CD14-positive monocyte (primary cell): Measurements from ENCODE around the gene PPP1R16B. TPM values are rescaled to one million over a fixed set of nuclear protein-coding genes. Genes with fewer than 3 reads are reported as not detected.
A peak's percentile ranks its signal among the peaks of the same experiment; 100 is the strongest.

Experiments
- DNase-seq, 3 donors: peaks; one replicate each; pipeline ENCODE4 v3.0.0-alpha.2; 2011 to 2022
- H2AFZ ChIP-seq: 2 replicates; pipeline ENCODE4 v1.6.0; 2012; ENCODE audit warnings: mild to moderate bottlenecking, low read depth, low read length, inconsistent platforms; ENCODE audit not compliant: insufficient read depth, poor library complexity, severe bottlenecking
- H3K27ac ChIP-seq, 2 donors: 1 replicate in 1 of 2; 2 replicates in 1 of 2; pipeline ENCODE4 v1.5.1; 2012 to 2013; ENCODE audit warnings: low read length in 2 of 2, control low read depth in 1 of 2, inconsistent platforms in 1 of 2, low read depth in 1 of 2, mild to moderate bottlenecking in 1 of 2
- H3K27me3 ChIP-seq, 2 donors: one replicate each; pipeline versions ENCODE4 v1.6.0 to v1.6.1; 2011 to 2013; ENCODE audit warnings: low read length in 2 of 2; ENCODE audit not compliant: control insufficient read depth in 2 of 2, insufficient read depth in 2 of 2
- H3K36me3 ChIP-seq, 2 donors: replicated peaks in 1 of 2; 1 replicate in 1 of 2; 2 replicates in 1 of 2; pipeline versions ENCODE4 v1.5.1 to v1.6.1; 2012 to 2013; ENCODE audit warnings: low read length in 2 of 2, control low read depth in 1 of 2, inconsistent platforms in 1 of 2, mild to moderate bottlenecking in 1 of 2; ENCODE audit not compliant: insufficient read depth in 2 of 2, control insufficient read depth in 1 of 2
- H3K4me1 ChIP-seq, 2 donors: 1 replicate in 1 of 2; 2 replicates in 1 of 2; pipeline versions ENCODE4 v1.5.1 to v1.6.1; 2012 to 2013; ENCODE audit warnings: low read length in 2 of 2, control low read depth in 1 of 2, inconsistent platforms in 1 of 2, mild to moderate bottlenecking in 1 of 2, moderate library complexity in 1 of 2; ENCODE audit not compliant: insufficient read depth in 2 of 2, control insufficient read depth in 1 of 2
- H3K4me2 ChIP-seq: replicated peaks from 2 replicates; pipeline ENCODE3; 2012; ENCODE audit warnings: low read length, moderate library complexity, mild to moderate bottlenecking; ENCODE audit not compliant: poor library complexity, severe bottlenecking; ENCODE audit errors: extremely low read depth
- H3K4me3 ChIP-seq, 3 experiments: fragments of 200-600 bp in 1 of 3; sonication (generic) in 1 of 3; replicated peaks in 1 of 3; 1 replicate in 2 of 3; 2 replicates in 1 of 3; pipeline ENCODE4 v1.5.1; 2011 to 2013; ENCODE audit warnings: low read length in 3 of 3, mild to moderate bottlenecking in 3 of 3, control low read depth in 2 of 3, low read depth in 2 of 3, inconsistent platforms in 1 of 3, moderate library complexity in 1 of 3
- H3K79me2 ChIP-seq: 2 replicates; pipeline ENCODE4 v1.6.0; 2012; ENCODE audit warnings: mild to moderate bottlenecking, control low read depth, inconsistent platforms, low read length, moderate library complexity; ENCODE audit not compliant: insufficient read depth
- H3K9ac ChIP-seq: 2 replicates; pipeline ENCODE4 v1.6.0; 2017; ENCODE audit warnings: low read length, mild to moderate bottlenecking; ENCODE audit not compliant: insufficient read depth, poor library complexity, severe bottlenecking
- H3K9me3 ChIP-seq, 2 donors: replicated peaks in 1 of 2; 1 replicate in 1 of 2; 2 replicates in 1 of 2; pipeline versions ENCODE4 v1.5.1 to v1.6.1; 2012 to 2013; ENCODE audit warnings: low read length in 2 of 2, control low read depth in 1 of 2; ENCODE audit not compliant: control insufficient read depth in 1 of 2, insufficient read depth in 1 of 2
- H4K20me1 ChIP-seq: 2 replicates; pipeline ENCODE4 v1.6.0; 2012; ENCODE audit warnings: mild to moderate bottlenecking, low read length, control low read depth, moderate library complexity; ENCODE audit not compliant: insufficient read depth
- H3K27ac Mint-ChIP-seq, 7 donors: one replicate each; pipeline ENCODE4 v1.8.0; 2020; ENCODE audit warnings: mild to moderate bottlenecking in 7 of 7, mixed read lengths in 7 of 7, moderate library complexity in 6 of 7, inconsistent platforms in 2 of 7
- H3K27me3 Mint-ChIP-seq, 3 donors: one replicate each; pipeline ENCODE4 v1.8.0; 2021 to 2022; ENCODE audit warnings: low read depth in 3 of 3, mild to moderate bottlenecking in 3 of 3, mixed read lengths in 3 of 3, moderate library complexity in 3 of 3, inconsistent platforms in 1 of 3
- H3K36me3 Mint-ChIP-seq, 2 donors: one replicate each; pipeline ENCODE4 v1.8.0; 2020; ENCODE audit warnings: mixed read lengths in 2 of 2, inconsistent platforms in 1 of 2, mild to moderate bottlenecking in 1 of 2
- H3K4me1 Mint-ChIP-seq: one replicate; pipeline ENCODE4 v1.8.0; 2020; ENCODE audit warnings: mild to moderate bottlenecking, mixed read lengths
- H3K4me3 Mint-ChIP-seq, 2 donors: one replicate each; pipeline ENCODE4 v1.8.0; 2020; ENCODE audit warnings: mild to moderate bottlenecking in 2 of 2, mixed read lengths in 2 of 2, moderate library complexity in 1 of 2
- H3K9me3 Mint-ChIP-seq, 7 donors: one replicate each; pipeline ENCODE4 v1.8.0; 2020 to 2022; ENCODE audit warnings: mixed read lengths in 7 of 7, mild to moderate bottlenecking in 6 of 7, moderate library complexity in 6 of 7, inconsistent platforms in 2 of 7
- WGBS: methylation state at CpG from one replicate; pipeline ENCODE4 v1.1.5; 2013; ENCODE audit warnings: missing lambda C conversion rate; ENCODE audit not compliant: insufficient coverage; 5-methylcytosine and 5-hydroxymethylcytosine counted together
- intact Hi-C, 2 donors: fragments of 100-400 bp; cut with micrococcal nuclease; formaldehyde crosslinking; loops; one replicate each; pipeline versions ENCODE4 v1.15.0 to v1.15.1; 2023
- polyA plus RNA-seq, 3 donors: library from polyadenylated mRNA; depleted of rRNA in 1 of 3; unstranded in 2 of 3; stranded (reverse) in 1 of 3; fragments of 300-500 nt in 2 of 3; fragments of >200 nt in 1 of 3; fragmentation: Illumina TruSeq in 2 of 3; gene quantifications; 1 replicate in 2 of 3; 2 replicates in 1 of 3; pipeline ENCODE4 v1.2.3, GENCODE V29; 2012 to 2021
- TF ChIP-seq, protein P1 (sequence below): fragments of 200-600 bp; IDR thresholded peaks from one replicate; pipeline ENCODE4 v1.8.0; 2022; ENCODE audit warnings: antibody characterized with exemption, mild to moderate bottlenecking

Gene PPP1R16B
- polyA plus RNA-seq, 3 donors, result 1.1 to 4.4 (median 1.4) TPM

DNA sequence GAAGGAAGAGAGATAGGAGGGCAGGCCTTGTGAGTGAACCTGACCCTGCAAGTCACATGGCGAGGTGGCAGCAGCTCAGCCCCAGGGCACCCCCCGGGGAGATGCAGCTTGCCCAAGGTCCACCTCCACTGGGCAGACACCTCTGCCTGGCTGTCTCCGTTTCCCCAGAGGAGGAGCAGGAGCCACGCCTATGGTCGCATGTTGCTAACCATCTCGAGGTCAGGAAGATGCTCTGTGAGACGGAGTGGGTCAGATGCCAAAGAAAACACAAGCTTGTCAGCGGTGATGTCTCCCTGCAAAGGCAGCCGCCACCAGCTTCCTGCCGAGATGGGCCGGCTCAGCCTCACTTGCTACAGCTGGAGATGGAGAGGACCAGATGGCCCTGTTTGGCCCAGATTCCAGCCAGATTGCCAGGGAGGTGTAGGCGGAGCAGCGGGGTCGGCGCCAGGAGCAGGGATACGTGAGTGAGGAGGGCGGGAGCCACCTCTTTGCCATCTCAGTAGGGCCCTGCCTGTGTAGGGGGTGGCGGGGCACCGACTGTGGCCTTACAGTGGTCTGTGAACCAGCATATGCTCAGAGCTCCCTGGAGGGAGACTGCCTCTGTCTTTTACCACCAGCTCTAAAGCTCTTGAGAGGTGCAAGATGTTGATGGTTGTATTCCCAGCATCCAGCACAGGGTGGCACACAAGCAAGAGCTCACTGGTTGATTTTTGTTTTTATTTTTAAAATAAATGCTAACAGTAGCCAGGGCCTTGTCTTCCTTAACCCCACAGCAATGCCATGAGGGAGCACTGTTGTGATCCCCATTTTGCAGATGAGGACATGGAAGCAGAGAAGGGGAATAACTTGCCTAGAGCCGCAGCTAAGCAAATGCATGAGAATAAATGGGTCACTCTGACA is 77.8 kb downstream of the PPP1R16B start:
- peaks cover 31% of the 10 kb centered on the region for H3K4me1 Mint-ChIP-seq
- H3K9ac ChIP-seq, result no peak overlapping the region
- peaks cover 9 to 17% of the 10 kb centered on the region in 2 donors for H3K4me1 ChIP-seq
- DNase-seq, result no peak
- H3K4me3 Mint-ChIP-seq, result no peak overlapping the region
- H3K9me3 Mint-ChIP-seq, result peaks cover 0 to 2% (median 0%) of the 10 kb centered on the region in 7 donors
- peak overlapping the region in 1 of 2 donors; percentile 51 for H3K27ac ChIP-seq
- no peaks in the 10 kb centered on the region for H3K27me3 ChIP-seq
- H3K4me2 ChIP-seq, result peak overlapping the region; percentile 25
- H3K36me3 Mint-ChIP-seq, result peaks cover 0 to 1% of the 10 kb centered on the region in 2 donors
- peaks cover 0 to 5% (median 5%) of the 10 kb centered on the region in 3 donors for H3K27me3 Mint-ChIP-seq
- peaks cover 5% of the 10 kb centered on the region for H4K20me1 ChIP-seq
- intact Hi-C loops, result no loop called here
- no peaks in the 10 kb centered on the region for H3K79me2 ChIP-seq
- no peaks in the 10 kb centered on the region for H3K9me3 ChIP-seq
- peak overlapping the region in 1 of 7 donors; percentile 70 for H3K27ac Mint-ChIP-seq
- H2AFZ ChIP-seq, result no peak overlapping the region
- H3K36me3 ChIP-seq, result no peaks in the 10 kb centered on the region
- no peak overlapping the region for H3K4me3 ChIP-seq
- TF ChIP-seq, protein P1, sequence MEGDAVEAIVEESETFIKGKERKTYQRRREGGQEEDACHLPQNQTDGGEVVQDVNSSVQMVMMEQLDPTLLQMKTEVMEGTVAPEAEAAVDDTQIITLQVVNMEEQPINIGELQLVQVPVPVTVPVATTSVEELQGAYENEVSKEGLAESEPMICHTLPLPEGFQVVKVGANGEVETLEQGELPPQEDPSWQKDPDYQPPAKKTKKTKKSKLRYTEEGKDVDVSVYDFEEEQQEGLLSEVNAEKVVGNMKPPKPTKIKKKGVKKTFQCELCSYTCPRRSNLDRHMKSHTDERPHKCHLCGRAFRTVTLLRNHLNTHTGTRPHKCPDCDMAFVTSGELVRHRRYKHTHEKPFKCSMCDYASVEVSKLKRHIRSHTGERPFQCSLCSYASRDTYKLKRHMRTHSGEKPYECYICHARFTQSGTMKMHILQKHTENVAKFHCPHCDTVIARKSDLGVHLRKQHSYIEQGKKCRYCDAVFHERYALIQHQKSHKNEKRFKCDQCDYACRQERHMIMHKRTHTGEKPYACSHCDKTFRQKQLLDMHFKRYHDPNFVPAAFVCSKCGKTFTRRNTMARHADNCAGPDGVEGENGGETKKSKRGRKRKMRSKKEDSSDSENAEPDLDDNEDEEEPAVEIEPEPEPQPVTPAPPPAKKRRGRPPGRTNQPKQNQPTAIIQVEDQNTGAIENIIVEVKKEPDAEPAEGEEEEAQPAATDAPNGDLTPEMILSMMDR, result no peak
- 86% methylated on average over 20 of the region's 20 CpGs for whole genome bisulfite sequencing

DNA sequence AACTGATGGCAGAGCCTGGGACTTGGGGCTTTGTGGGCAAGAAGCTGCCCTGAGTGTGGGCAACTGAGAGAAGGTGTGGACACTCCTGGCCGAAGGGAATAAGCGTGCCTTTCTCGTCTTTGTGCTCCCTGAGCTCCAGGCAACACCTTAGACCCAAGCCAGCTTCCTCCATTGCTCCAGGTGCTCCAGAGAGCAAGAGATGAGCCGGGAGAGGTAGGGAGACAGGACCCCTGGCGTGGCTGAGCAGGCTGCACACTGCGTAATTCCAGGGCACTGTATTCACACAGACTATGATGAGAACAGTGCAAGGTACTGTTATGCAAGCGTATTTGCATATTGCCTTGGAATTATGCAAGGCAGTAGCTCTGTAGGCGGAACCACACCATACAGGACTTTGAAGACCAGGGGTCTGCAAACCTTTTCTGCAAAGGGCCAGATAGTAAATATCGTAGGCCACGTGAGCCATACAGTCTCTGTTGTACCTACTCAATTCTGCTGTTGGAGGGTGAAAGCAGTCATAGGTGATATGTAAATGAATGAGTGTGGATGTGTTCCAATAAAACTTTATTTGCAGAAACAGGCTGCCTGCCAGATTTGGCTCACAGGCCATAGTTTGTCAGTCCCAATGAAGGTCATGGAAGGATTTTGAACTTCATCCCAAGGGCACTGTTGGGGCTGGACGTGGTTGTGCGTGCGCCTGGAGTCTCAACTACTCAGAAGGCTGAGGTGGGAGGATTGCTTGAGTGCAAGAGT is 78.7 kb downstream of the PPP1R16B start:
- Histone ChIP-seq H3K9me3 (no peaks in the 10 kb centered on the region), H3K4me1 (peaks cover 9 to 17% of the 10 kb centered on the region in 2 donors), H3K27ac (peak overlapping the region in 1 of 2 donors; percentile 51), H3K36me3 (no peaks in the 10 kb centered on the region), H3K27me3 (no peaks in the 10 kb centered on the region), H3K79me2 (no peaks in the 10 kb centered on the region), H4K20me1 (no peaks in the 10 kb centered on the region), H3K4me2 (peak overlapping the region; percentile 25), H3K9ac (no peak overlapping the region), H2AFZ (no peak overlapping the region), H3K4me3 (no peak overlapping the region)
- peak overlapping the region in 2 of 7 donors; percentile 26 to 33 for H3K27ac Mint-ChIP-seq
- H3K4me1 Mint-ChIP-seq, result peaks cover 25% of the 10 kb centered on the region
- peak; percentile 31 to 56 (median 50) for DNase-seq
- no peak overlapping the region for H3K4me3 Mint-ChIP-seq
- intact Hi-C loops, result no loop called here
- peaks cover 0 to 2% (median 2%) of the 10 kb centered on the region in 3 donors for H3K27me3 Mint-ChIP-seq
- peaks cover 0 to 2% (median 0%) of the 10 kb centered on the region in 7 donors for H3K9me3 Mint-ChIP-seq
- TF ChIP-seq, protein P1, result no peak
- 84% methylated on average over 11 of the region's 13 CpGs for WGBS
- peaks cover 0 to 1% of the 10 kb centered on the region in 2 donors for H3K36me3 Mint-ChIP-seq
